GM10266 (cell line): ENCODE data around the gene PCNX4.
A peak's percentile ranks its signal among the peaks of the same experiment; 100 is the strongest.

Experiments used
- DNase-seq: peaks from one replicate; pipeline ENCODE4 v3.0.0; 2012; ENCODE audit errors: extremely low spot score
- CTCF ChIP-seq: IDR thresholded peaks from 2 replicates; pipeline ENCODE4 v1.5.1; 2012; ENCODE audit warnings: mild to moderate bottlenecking, low read depth; ENCODE audit not compliant: control insufficient read depth, insufficient read depth; ENCODE audit errors: missing control alignments

PCNX4 gene

GRCh38 chr14:60183741-60184140 is 92.0 kb downstream of the PCNX4 start:
- TF ChIP-seq CTCF = no peak
- no peak for DNase-seq

GRCh38 chr14:60184146-60184904 is 92.6 kb downstream of the PCNX4 start:
- DNase-seq = no peak

GRCh38 chr14:60184905-60185555 is 93.3 kb downstream of the PCNX4 start:
- TF ChIP-seq CTCF = no peak
- no peak for DNase-seq

More at GRCh38 chr14:60184146-60184904, 92.6 kb downstream of the PCNX4 start:
- peak; percentile 69 for TF ChIP-seq CTCF

- no peak for DNase-seq
- TF ChIP-seq CTCF = peak; percentile 50
Measured at GRCh38 chr14:60188115-60188514, 96.4 kb downstream of the PCNX4 start.

- no peak for DNase-seq
- no peak for TF ChIP-seq CTCF
Measured at GRCh38 chr14:60188696-60189095, 97.0 kb downstream of the PCNX4 start.

- TF ChIP-seq CTCF = no peak
- no peak for DNase-seq
Measured at GRCh38 chr14:60189923-60190840, 98.5 kb downstream of the PCNX4 start.
